Epithelial cell of prostate (primary cell): ENCODE measurements around the gene ABCC5.
"Not testable (repeated sequence)": the region's sequence is repeated elsewhere in the genome, so short reads cannot be mapped to it uniquely, and the experiment has no call there.

Experiments used
- DNase-seq: peaks from one replicate; pipeline ENCODE4 v3.0.0-alpha.2; 2011; ENCODE audit warnings: low read depth, low spot score
- H3K27ac ChIP-seq: fragments of 450-650 bp; 2 replicates; pipeline ENCODE4 v1.5.1; 2017; ENCODE audit warnings: mild to moderate bottlenecking

Gene ABCC5

GRCh38 chr3:184017672-184018423 is at the start of gene ABCC5:
TSS of gene ABCC5 (minus strand) at chr3:184017884. CDS start at chr3:184014392, 3,492 bp downstream.
- DNase-seq: peak; percentile 52
- peak within 1 kb of the TSS; percentile 30 for H3K27ac ChIP-seq

- H3K27ac ChIP-seq: no peak overlapping the region
- DNase-seq: no peak
Measured at GRCh38 chr3:184066211-184066610, 48.5 kb upstream of the ABCC5 start.

GRCh38 chr3:184062637-184063036 is 45.0 kb upstream of the ABCC5 start:
- DNase-seq: no peak
- H3K27ac ChIP-seq: no peak overlapping the region

- no peak overlapping the region for H3K27ac ChIP-seq
- no peak for DNase-seq
Measured at GRCh38 chr3:184059424-184059823, 41.7 kb upstream of the ABCC5 start.

GRCh38 chr3:184058029-184058428 is 40.3 kb upstream of the ABCC5 start:
- no peak for DNase-seq
- H3K27ac ChIP-seq: no peak overlapping the region

GRCh38 chr3:184052767-184053166 is 35.1 kb upstream of the ABCC5 start, which contains the start of gene HTR3C:
TSS of gene HTR3C (plus strand) at chr3:184053047. CDS start at chr3:184053081, 34 bp downstream.
- H3K27ac ChIP-seq: no peak within 1 kb of the TSS
- no peak for DNase-seq

- DNase-seq: no peak
- no peak overlapping the region for H3K27ac ChIP-seq
Measured at GRCh38 chr3:184050217-184050847, 32.6 kb upstream of the ABCC5 start.

- H3K27ac ChIP-seq: no peak overlapping the region
- no peak for DNase-seq
Measured at GRCh38 chr3:184045995-184046394, 28.3 kb upstream of the ABCC5 start.

- no peak overlapping the region for H3K27ac ChIP-seq
- DNase-seq: no peak
Measured at GRCh38 chr3:184042617-184043016, 24.9 kb upstream of the ABCC5 start.

- DNase-seq: no peak
Measured at GRCh38 chr3:184040010-184040409, 22.3 kb upstream of the ABCC5 start.

GRCh38 chr3:184039414-184039813 is 21.7 kb upstream of the ABCC5 start:
- no peak overlapping the region for H3K27ac ChIP-seq
- peak; percentile 36 for DNase-seq

More at GRCh38 chr3:184040010-184040409, 22.3 kb upstream of the ABCC5 start:
- H3K27ac ChIP-seq: no peak overlapping the region

GRCh38 chr3:184038307-184038706 is 20.6 kb upstream of the ABCC5 start:
- not testable (repeated sequence) for DNase-seq, H3K27ac ChIP-seq

GRCh38 chr3:184037816-184038215 is 20.1 kb upstream of the ABCC5 start:
- no peak for DNase-seq
- no peak overlapping the region for H3K27ac ChIP-seq

GRCh38 chr3:184031187-184031792 is 13.6 kb upstream of the ABCC5 start, which contains the start of gene HTR3D:
TSS of gene HTR3D (plus strand) at chr3:184031742. CDS start at chr3:184031742, 0 bp downstream.
- H3K27ac ChIP-seq: no peak within 1 kb of the TSS
- DNase-seq: no peak

- no peak for DNase-seq
- no peak overlapping the region for H3K27ac ChIP-seq
Measured at GRCh38 chr3:184030536-184030935, 12.9 kb upstream of the ABCC5 start.

- no peak overlapping the region for H3K27ac ChIP-seq
- no peak for DNase-seq
Measured at GRCh38 chr3:184029443-184029842, 11.8 kb upstream of the ABCC5 start.

GRCh38 chr3:184028275-184028890 is 10.7 kb upstream of the ABCC5 start:
- not testable (repeated sequence) for DNase-seq, H3K27ac ChIP-seq

GRCh38 chr3:184025256-184025655 is 7.6 kb upstream of the ABCC5 start:
- DNase-seq, H3K27ac ChIP-seq: not testable (repeated sequence)

- H3K27ac ChIP-seq: no peak overlapping the region
- DNase-seq: no peak
Measured at GRCh38 chr3:184022323-184022722, 4.6 kb upstream of the ABCC5 start.

- no peak overlapping the region for H3K27ac ChIP-seq
- DNase-seq: no peak
Measured at GRCh38 chr3:184018424-184018973, 815 bp upstream of the ABCC5 start.
